GM21381 (cell line): ENCODE data around the gene SDSL.

Experiments used
- ATAC-seq: cut with Tn5 transposase; IDR thresholded peaks from one replicate; pipeline ENCODE4 v1.9.1; 2021; ENCODE audit warnings: mild to moderate bottlenecking, moderate library complexity; ENCODE audit not compliant: unreplicated experiment

The SDSL gene

DNA sequence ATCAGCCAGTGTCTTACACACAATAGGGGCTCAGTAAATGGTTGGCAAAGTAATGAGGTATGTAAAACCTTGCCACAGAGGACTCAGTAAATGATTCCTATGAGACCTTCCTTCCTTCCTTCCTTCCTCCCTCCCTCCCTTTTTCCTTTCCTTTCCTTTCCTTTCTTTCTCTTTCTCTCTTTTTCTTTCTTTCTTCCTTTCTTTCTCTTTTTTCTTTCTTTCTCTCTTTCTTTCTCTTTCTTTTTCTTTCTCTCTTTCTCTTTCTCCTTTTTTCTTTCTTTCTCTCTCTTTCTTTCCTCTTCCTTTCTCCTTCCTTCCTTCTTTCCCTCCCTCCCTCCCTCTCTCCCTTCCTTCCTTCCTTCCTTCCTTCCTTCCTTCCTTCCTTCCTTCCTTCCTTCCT is 26.0 kb upstream of the SDSL start:
- no peak for ATAC-seq

GRCh38 chr12:113396828-113397496 is 25.2 kb upstream of the SDSL start:
- no peak for ATAC-seq

- ATAC-seq = no peak
Measured at GRCh38 chr12:113397497-113398197, 24.5 kb upstream of the SDSL start.

DNA sequence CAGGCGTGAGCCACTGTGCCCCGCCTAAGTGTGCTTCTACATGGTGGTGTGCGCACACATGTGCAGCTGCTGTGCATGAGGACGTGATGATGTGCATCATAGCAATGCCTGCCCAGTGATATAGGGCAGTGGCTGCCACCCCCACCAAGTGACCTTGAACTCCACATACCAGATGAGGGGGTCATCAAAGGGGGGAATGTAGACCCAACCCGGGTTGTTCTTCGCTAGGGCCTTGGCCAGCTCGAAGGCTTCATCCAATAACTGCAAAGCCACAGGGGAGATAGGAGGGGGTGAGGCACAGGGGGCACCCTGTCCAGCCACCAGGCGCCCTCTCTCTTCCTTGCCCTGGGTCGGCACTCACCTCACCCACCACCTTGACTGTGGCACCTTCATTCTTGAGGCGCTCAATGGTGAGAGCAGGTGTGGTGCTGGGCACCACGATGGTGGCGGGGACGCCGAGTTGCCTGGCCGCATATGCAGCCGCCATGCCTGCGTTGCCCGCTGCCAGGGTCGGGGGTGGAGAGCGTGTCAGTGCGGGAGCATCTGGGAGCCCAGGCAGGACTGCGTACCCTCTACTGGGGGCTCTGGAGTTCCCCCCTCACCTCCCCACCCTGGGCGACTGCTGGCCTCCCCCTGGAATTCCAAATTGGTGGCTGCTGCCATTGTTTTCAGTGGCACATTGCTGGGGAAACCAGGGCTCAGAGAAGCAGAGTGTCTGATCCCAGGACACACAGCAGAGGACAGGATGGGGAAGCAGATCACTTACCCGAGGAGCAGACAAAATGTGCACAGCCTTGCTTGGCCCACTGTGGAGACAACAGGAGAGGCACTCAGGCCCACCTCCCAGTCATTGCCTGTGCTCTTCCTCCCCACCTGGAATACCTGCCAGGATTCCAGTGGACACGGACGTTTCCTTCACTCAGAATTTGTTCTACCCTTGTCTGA is 23.6 kb upstream of the SDSL start:
- no peak for ATAC-seq

GRCh38 chr12:113399490-113399889 is 22.7 kb upstream of the SDSL start:
- ATAC-seq = no peak

DNA sequence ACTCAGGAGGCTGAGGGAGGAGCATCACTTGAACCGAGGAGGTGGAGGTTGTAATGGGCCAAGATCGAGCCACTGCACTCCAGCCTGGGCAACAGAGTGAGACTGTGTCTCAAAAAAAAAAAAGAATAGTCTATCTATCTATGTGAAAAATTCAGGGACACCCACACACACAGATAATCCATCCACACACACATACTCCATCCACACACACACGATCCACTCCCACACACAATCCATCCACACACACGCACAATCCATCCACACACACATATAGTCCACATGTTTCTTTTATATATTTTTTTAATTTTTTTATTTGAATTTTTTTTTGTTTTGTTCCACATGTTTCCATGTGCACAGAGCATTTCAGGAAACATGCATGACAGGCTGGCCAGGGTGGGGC is 21.8 kb upstream of the SDSL start:
- no peak for ATAC-seq

- ATAC-seq = no peak
Measured at GRCh38 chr12:113401066-113402000, 20.8 kb upstream of the SDSL start.

GRCh38 chr12:113402586-113403260 is 19.5 kb upstream of the SDSL start:
- ATAC-seq = no peak

DNA sequence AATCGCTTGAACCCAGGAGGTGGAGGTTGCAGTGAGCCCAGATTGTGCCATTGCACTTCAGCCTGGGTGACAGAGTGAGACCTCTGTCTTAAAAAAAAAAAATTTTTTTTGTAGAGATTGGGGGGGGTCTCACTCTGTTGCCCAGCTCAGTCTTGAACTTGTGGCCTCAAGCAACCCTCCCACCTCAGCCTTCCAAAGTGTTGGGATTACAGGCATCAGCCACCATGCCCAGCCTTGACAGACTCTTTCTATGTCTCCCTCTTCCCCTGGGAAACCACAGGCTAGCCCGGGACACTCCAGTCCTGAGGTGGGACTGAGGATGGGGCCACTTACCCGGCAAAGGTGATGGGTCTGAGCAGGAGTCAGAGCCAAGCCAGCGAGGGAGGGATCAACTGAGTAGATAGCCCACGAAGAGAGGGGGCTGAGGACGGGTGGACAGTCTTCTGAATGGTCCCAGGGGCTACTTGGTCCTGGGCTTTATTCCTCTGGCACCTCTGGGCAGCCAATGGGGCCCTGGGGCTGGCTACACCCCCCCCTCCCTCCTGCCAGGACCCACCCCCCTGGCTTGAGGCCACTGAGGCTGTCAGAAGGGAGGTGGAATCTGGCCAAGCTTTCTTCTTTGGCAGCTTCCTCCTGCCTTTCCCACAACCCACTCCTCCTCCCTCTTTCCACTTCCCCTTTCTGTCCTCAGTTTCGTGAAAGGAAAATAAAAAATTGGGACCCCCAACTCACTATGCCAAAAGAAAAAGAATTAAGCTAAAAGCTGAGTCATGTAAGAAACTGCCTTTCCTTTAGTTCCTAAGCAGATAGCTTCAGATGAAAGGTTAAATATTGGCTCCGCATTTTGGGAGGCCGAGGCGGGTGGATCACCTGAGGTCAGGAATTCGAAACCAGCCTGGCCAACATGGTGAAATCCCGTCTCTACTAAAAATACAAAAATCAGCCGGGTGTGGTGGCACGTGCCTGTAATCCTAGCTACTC is 18.5 kb upstream of the SDSL start, which contains the start of gene SDS:
Gene SDS, minus strand, starts transcription at position 453 of the 981 bp plus-strand sequence. CDS start 4,179 bp downstream, outside the sequence.
- ATAC-seq = no peak

DNA sequence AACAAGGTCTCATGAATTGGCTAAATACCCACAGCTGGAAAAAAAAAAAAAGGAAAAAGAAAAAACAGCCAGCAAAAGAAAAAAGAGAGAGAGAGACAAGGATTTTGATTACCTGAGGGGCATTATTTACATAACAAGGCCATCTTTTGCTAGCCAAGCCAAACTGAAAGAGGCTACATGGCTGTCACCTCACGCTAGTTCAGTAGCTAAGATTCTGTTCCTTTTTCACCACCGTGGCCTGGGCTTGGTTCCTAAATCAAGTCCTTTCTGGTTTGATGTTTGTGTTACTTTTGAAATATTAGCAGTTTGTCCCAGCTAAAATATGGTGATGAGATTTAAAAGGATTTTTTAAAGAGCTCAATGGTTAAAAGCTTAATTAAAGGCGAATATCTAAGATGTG is 16.5 kb upstream of the SDSL start:
- ATAC-seq = no peak

DNA sequence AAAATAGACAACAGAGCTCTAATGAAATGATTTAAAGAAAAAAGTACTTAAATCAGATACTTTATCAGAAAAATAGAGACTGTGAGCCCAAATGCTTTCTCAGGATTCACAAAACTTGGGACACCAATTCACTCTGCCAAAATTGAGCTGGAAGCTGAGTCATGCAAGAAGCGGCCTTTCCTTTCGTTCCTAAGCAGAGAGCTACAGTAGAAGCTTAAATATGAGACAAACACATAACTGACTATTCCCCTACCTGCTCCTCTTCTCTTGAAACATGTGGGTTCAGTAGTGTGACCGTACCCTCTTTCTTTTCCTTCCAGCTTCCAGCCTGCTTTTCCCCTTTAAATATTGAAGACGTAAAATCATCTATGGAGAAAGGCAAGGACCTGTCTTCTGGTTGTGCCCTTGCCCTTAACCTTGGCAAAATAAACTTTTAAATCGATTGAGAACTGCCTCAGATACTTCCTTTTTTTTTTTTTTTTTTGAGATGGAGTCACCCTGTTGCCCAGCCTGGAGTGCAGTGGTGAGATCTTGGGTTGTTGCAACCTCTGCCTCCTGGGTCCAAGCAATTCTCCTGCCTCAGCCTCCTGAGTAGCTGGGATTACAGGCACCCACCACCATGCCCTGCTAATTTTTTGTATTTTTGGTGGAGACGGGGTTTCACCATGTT is 14.1 kb upstream of the SDSL start:
- no peak for ATAC-seq

- ATAC-seq = no peak
Measured at GRCh38 chr12:113408756-113409298, 13.4 kb upstream of the SDSL start.

- no peak for ATAC-seq
Measured at GRCh38 chr12:113409462-113410124, 12.6 kb upstream of the SDSL start.

DNA sequence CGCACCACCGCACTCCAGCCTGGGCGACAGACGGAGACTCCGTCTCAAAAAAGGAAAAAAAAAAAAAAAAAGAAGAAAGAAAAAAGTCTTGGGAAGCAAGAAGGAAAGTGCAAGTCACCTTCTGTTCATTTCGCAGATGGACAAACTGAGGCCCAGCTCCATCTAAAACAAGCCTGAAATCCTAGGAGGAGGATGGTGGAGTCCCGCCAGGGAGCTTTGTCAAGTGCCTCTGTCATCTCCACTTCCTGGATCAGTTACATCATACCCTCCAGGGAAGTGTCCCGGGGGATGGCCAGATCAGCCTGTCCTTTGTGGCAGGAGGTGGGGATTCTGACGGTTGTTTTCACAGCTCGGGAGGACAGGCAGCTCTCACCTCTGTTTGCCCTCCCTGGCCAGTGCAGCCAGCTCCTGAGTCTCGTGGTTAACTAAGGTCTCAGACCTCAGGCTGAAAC is 8.7 kb upstream of the SDSL start:
- no peak for ATAC-seq

DNA sequence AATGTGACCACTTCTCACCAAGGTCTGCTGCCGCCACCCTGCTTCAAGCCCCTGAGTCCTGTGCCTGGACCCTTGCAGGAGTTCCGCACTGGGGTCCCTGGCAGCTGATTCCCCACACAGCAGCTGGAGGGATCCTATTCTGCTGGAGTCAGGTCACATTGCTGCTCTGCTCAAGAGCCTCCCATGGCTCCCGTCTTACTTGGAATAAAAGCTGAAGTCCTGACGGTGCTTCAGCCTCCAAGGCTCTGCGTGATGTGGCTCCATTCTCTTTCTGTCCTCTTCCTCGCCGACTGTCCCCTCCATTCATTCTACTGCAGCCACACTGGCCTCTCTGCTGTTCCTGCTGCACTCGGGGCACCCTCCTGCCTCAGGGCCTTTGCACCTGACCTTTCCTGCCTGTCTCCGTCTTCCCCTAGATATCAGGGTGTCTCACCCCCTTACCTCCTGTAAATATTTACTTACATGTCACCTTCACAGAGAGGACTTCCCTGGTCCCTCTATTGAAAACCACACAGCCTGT is 7.6 kb upstream of the SDSL start:
- no peak for ATAC-seq

DNA sequence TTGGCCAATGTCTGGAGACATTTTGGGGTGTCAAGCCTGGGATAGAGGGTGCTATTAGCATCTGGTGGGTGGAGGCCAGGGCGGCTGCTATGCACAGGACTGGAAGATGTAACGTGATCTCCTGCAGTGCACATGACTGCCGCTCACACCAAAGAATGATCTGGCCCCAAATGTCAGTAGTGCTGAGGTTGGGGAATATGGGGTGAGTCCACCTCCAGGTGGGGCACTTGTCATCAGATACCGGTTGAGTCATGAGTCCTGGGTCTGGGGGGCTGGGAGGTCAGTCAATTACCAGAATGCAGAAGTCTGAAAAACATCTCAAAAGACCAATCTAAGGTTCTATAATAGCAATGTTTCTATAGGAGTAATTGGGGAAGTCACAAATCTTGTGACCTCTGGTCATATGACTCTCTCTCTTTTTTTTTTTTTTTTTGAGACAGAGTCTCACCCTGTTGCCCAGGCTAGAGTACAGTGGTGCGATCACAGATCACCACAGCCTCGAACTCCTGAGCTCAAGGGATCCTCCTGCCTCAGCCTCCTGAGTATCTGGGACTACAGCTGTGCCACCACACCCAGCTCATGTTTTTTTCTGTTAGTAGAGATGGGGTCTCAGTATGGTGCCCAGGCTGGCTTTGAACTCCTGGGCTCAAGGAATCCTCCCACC is 6.0 kb upstream of the SDSL start:
- no peak for ATAC-seq
